ENCODE data around the gene SEMA5B. TPM values are rescaled to one million over a fixed set of nuclear protein-coding genes. Genes with fewer than 3 reads are reported as not detected.

Gene SEMA5B
- polyA plus RNA-seq, 1 donor (not counting 4 experiments of a cell fraction or from before 2014, with no cell fraction given) = 0.04 TPM

GRCh38 chr3:122942937-122943827 is 84.4 kb downstream of the SEMA5B start:
- DNase-seq (ENCODE audit: low read depth, low spot score) = no peak
- no peak overlapping the region for H3K4me3 ChIP-seq (ENCODE audit: control insufficient read depth in 2 of 3, extremely low read depth in 1 of 3, insufficient read depth in 2 of 3, low read depth in 1 of 3, low read length in 3 of 3)
- no peaks in the 10 kb centered on the region for H3K36me3 ChIP-seq (ENCODE audit: control insufficient read depth in 2 of 2, extremely low read depth in 1 of 2, insufficient read depth in 2 of 2, low read length in 2 of 2)
- no peak overlapping the region for H3K27ac ChIP-seq (ENCODE audit: control insufficient read depth, insufficient read depth, low read length)
- H3K27me3 ChIP-seq (ENCODE audit: control insufficient read depth, extremely low read depth, insufficient read depth, low read length) = no peaks in the 10 kb centered on the region
- no peak for FAIRE-seq
- TF ChIP-seq CTCF (optimal IDR thresholded peaks at IDR 0.05 in 1 of 3, IDR thresholded peaks at IDR 0.05 in 1 of 3, conservative IDR thresholded peaks at IDR 0.05 in 1 of 3; ENCODE audit: extremely low read depth in 1 of 3, insufficient read depth in 2 of 3, low read length in 3 of 3) (peak; percentile 79 to 97 (median 86)), EZH2 (IDR thresholded peaks at IDR 0.05; ENCODE audit: low read length) (no peak)
- H2AFZ ChIP-seq (ENCODE audit: control insufficient read depth, low read length) = no peak overlapping the region
- H3K9ac ChIP-seq (ENCODE audit: control insufficient read depth, extremely low read depth, insufficient read depth, low read length) = no peak overlapping the region
- peaks cover 9% of the 10 kb centered on the region for H3K4me1 ChIP-seq (ENCODE audit: control insufficient read depth, extremely low read depth, insufficient read depth, low read length)
- H4K20me1 ChIP-seq (ENCODE audit: control insufficient read depth, extremely low read depth, insufficient read depth, low read length) = no peaks in the 10 kb centered on the region
- no peaks in the 10 kb centered on the region for H3K9me1 ChIP-seq (ENCODE audit: control insufficient read depth, extremely low read depth, insufficient read depth, low read length)
- dilution Hi-C loops (cut with MboI; ENCODE audit: extremely low pct_ligation_motif_present, low sequenced_read_pairs) = no loop called here
- H3K9me3 ChIP-seq (ENCODE audit: control insufficient read depth, low read depth, low read length) = no peaks in the 10 kb centered on the region
- H3K79me2 ChIP-seq (ENCODE audit: control insufficient read depth, insufficient read depth, low read length) = no peaks in the 10 kb centered on the region
- no peak overlapping the region for H3K4me2 ChIP-seq (ENCODE audit: control insufficient read depth, extremely low read depth, insufficient read depth, low read depth, low read length)

- no peaks in the 10 kb centered on the region for H4K20me1 ChIP-seq (ENCODE audit: control insufficient read depth, extremely low read depth, insufficient read depth, low read length)
- no peaks in the 10 kb centered on the region for H3K9me3 ChIP-seq (ENCODE audit: control insufficient read depth, low read depth, low read length)
- H3K4me1 ChIP-seq (ENCODE audit: control insufficient read depth, extremely low read depth, insufficient read depth, low read length) = peaks cover 9% of the 10 kb centered on the region
- H3K79me2 ChIP-seq (ENCODE audit: control insufficient read depth, insufficient read depth, low read length) = no peaks in the 10 kb centered on the region
- DNase-seq (ENCODE audit: low read depth, low spot score) = no peak
- H3K27me3 ChIP-seq (ENCODE audit: control insufficient read depth, extremely low read depth, insufficient read depth, low read length) = no peaks in the 10 kb centered on the region
- dilution Hi-C loops (cut with MboI; ENCODE audit: extremely low pct_ligation_motif_present, low sequenced_read_pairs) = no loop called here
- TF ChIP-seq CTCF (optimal IDR thresholded peaks at IDR 0.05 in 1 of 3, IDR thresholded peaks at IDR 0.05 in 1 of 3, conservative IDR thresholded peaks at IDR 0.05 in 1 of 3; ENCODE audit: extremely low read depth in 1 of 3, insufficient read depth in 2 of 3, low read length in 3 of 3) (no peak), EZH2 (IDR thresholded peaks at IDR 0.05; ENCODE audit: low read length) (no peak)
- no peaks in the 10 kb centered on the region for H3K9me1 ChIP-seq (ENCODE audit: control insufficient read depth, extremely low read depth, insufficient read depth, low read length)
- H3K27ac ChIP-seq (ENCODE audit: control insufficient read depth, insufficient read depth, low read length) = no peak overlapping the region
- H3K4me2 ChIP-seq (ENCODE audit: control insufficient read depth, extremely low read depth, insufficient read depth, low read depth, low read length) = no peak overlapping the region
- no peak overlapping the region for H3K4me3 ChIP-seq (ENCODE audit: control insufficient read depth in 2 of 3, extremely low read depth in 1 of 3, insufficient read depth in 2 of 3, low read depth in 1 of 3, low read length in 3 of 3)
- no peak overlapping the region for H2AFZ ChIP-seq (ENCODE audit: control insufficient read depth, low read length)
- no peak overlapping the region for H3K9ac ChIP-seq (ENCODE audit: control insufficient read depth, extremely low read depth, insufficient read depth, low read length)
- H3K36me3 ChIP-seq (ENCODE audit: control insufficient read depth in 2 of 2, extremely low read depth in 1 of 2, insufficient read depth in 2 of 2, low read length in 2 of 2) = no peaks in the 10 kb centered on the region
- FAIRE-seq = no peak
Measured at GRCh38 chr3:122942239-122942638, 85.3 kb downstream of the SEMA5B start.
